H9 (cell line): ENCODE results near the gene PROX2. TPM values are rescaled to one million over a fixed set of nuclear protein-coding genes. Genes with fewer than 3 reads are reported as not detected.

Experiments
- DNase-seq: peaks from one replicate; pipeline ENCODE4 v3.0.0-alpha.2; 2017
- H2AFZ ChIP-seq: one replicate; pipeline ENCODE4 v1.6.1; 2013; ENCODE audit warnings: mild to moderate bottlenecking, low read length, control low read depth, moderate library complexity
- H2AK5ac ChIP-seq: 2 replicates; pipeline ENCODE4 v1.6.1; 2013; ENCODE audit warnings: low read length, control low read depth, mixed read lengths; ENCODE audit not compliant: insufficient read length
- H2BK120ac ChIP-seq: one replicate; pipeline ENCODE4 v1.6.1; 2013; ENCODE audit warnings: low read depth, mild to moderate bottlenecking, low read length, control low read depth, inconsistent platforms; ENCODE audit not compliant: poor library complexity, severe bottlenecking
- H2BK12ac ChIP-seq: 2 replicates; pipeline ENCODE4 v1.6.1; 2013; ENCODE audit warnings: low read length, control low read depth, mixed read lengths, low read depth; ENCODE audit not compliant: insufficient read length
- H2BK15ac ChIP-seq: 2 replicates; pipeline ENCODE4 v1.6.1; 2013; ENCODE audit warnings: low read depth, low read length, control low read depth
- H2BK20ac ChIP-seq: one replicate; pipeline ENCODE4 v1.6.1; 2013; ENCODE audit warnings: low read depth, mild to moderate bottlenecking, low read length, control low read depth, inconsistent platforms; ENCODE audit not compliant: poor library complexity, severe bottlenecking
- H2BK5ac ChIP-seq: 2 replicates; pipeline ENCODE4 v1.6.1; 2013; ENCODE audit warnings: low read length, control low read depth, mixed read lengths; ENCODE audit not compliant: insufficient read length
- H3K14ac ChIP-seq: 2 replicates; pipeline ENCODE4 v1.6.1; 2013; ENCODE audit warnings: low read length, control low read depth; ENCODE audit not compliant: insufficient read depth
- H3K18ac ChIP-seq: 2 replicates; pipeline ENCODE4 v1.6.1; 2013; ENCODE audit warnings: low read depth, mild to moderate bottlenecking, mixed read lengths, low read length, control low read depth; ENCODE audit not compliant: insufficient read length
- H3K23ac ChIP-seq: 2 replicates; pipeline ENCODE4 v1.6.1; 2013; ENCODE audit warnings: low read length, control low read depth, mixed read lengths, low read depth; ENCODE audit not compliant: insufficient read length
- H3K23me2 ChIP-seq: 2 replicates; pipeline ENCODE4 v1.6.1; 2013; ENCODE audit warnings: low read depth, mild to moderate bottlenecking, mixed read lengths, low read length, control low read depth; ENCODE audit not compliant: insufficient read length, poor library complexity, severe bottlenecking
- H3K27ac ChIP-seq: 2 replicates; pipeline ENCODE4 v1.5.1; 2013; ENCODE audit warnings: low read length, control low read depth, mixed read lengths, low read depth; ENCODE audit not compliant: insufficient read length
- H3K27me3 ChIP-seq: 2 replicates; pipeline ENCODE4 v1.6.1; 2013; ENCODE audit warnings: low read length, control low read depth, inconsistent platforms; ENCODE audit not compliant: insufficient read depth
- H3K4ac ChIP-seq: 2 replicates; pipeline ENCODE4 v1.6.1; 2013; ENCODE audit warnings: low read depth, mild to moderate bottlenecking, control low read depth, inconsistent platforms, low read length, moderate library complexity
- H3K4me1 ChIP-seq: 2 replicates; pipeline ENCODE4 v1.6.1; 2013; ENCODE audit warnings: low read length, control low read depth, inconsistent platforms; ENCODE audit not compliant: insufficient read depth
- H3K4me2 ChIP-seq: 2 replicates; pipeline ENCODE4 v1.6.1; 2013; ENCODE audit warnings: low read length, control low read depth, mixed read lengths; ENCODE audit not compliant: insufficient read length, insufficient read depth
- H3K56ac ChIP-seq: 2 replicates; pipeline ENCODE4 v1.6.1; 2013; ENCODE audit warnings: low read depth, mild to moderate bottlenecking, mixed read lengths, low read length, control low read depth; ENCODE audit not compliant: insufficient read length
- H3K79me1 ChIP-seq: 2 replicates; pipeline ENCODE4 v1.6.1; 2013; ENCODE audit warnings: low read depth, mild to moderate bottlenecking, moderate library complexity, low read length, control low read depth, inconsistent platforms; ENCODE audit not compliant: insufficient read depth, poor library complexity, severe bottlenecking
- H3K79me2 ChIP-seq: 2 replicates; pipeline ENCODE4 v1.6.1; 2013; ENCODE audit warnings: low read length, control low read depth, inconsistent platforms; ENCODE audit not compliant: insufficient read depth
- H3K9ac ChIP-seq: 2 replicates; pipeline ENCODE4 v1.6.1; 2013; ENCODE audit warnings: low read length, control low read depth, mixed read lengths; ENCODE audit not compliant: insufficient read length; ENCODE audit errors: extremely low read depth
- H3K9me3 ChIP-seq: one replicate; pipeline ENCODE4 v1.6.1; 2013; ENCODE audit warnings: low read depth, low read length, inconsistent platforms; ENCODE audit not compliant: control insufficient read depth
- H3T11ph ChIP-seq: one replicate; pipeline ENCODE4 v1.6.1; 2013; ENCODE audit warnings: mild to moderate bottlenecking, low read length, control low read depth, inconsistent platforms
- H4K20me1 ChIP-seq: one replicate; pipeline ENCODE4 v1.6.1; 2013; ENCODE audit not compliant: control insufficient read depth, insufficient read length, insufficient read depth
- H4K5ac ChIP-seq: 2 replicates; pipeline ENCODE4 v1.6.1; 2013; ENCODE audit warnings: low read depth, mild to moderate bottlenecking, mixed read lengths, low read length, control low read depth; ENCODE audit not compliant: insufficient read length
- H4K8ac ChIP-seq: replicated peaks from 2 replicates; pipeline ENCODE4 v1.6.1; 2013; ENCODE audit warnings: low read length, control low read depth, mixed read lengths, low read depth; ENCODE audit not compliant: insufficient read length
- H4K91ac ChIP-seq: 2 replicates; pipeline ENCODE4 v1.6.1; 2013; ENCODE audit warnings: low read depth, mild to moderate bottlenecking, moderate library complexity, mixed read lengths, low read length, control low read depth; ENCODE audit not compliant: insufficient read length
- H3K27ac Mint-ChIP-seq, 3 experiments: 2 replicates in 2 of 3; 3 replicates in 1 of 3; pipeline ENCODE4 v1.8.0; 2020 to 2021; ENCODE audit warnings: mixed read lengths in 3 of 3, mild to moderate bottlenecking in 1 of 3, moderate library complexity in 1 of 3
- H3K27me3 Mint-ChIP-seq: 2 replicates; pipeline ENCODE4 v1.8.0; 2021; ENCODE audit warnings: low read depth, mild to moderate bottlenecking, moderate library complexity, mixed read lengths
- H3K36me3 Mint-ChIP-seq, 3 experiments: 2 replicates in 2 of 3; 3 replicates in 1 of 3; pipeline ENCODE4 v1.8.0; 2020 to 2021; ENCODE audit warnings: low read depth in 3 of 3, mixed read lengths in 3 of 3; ENCODE audit not compliant: insufficient read depth in 1 of 3
- H3K4me1 Mint-ChIP-seq, 2 experiments: 2 replicates each; pipeline ENCODE4 v1.8.0; 2020; ENCODE audit warnings: mixed read lengths in 2 of 2
- H3K4me3 Mint-ChIP-seq, 2 experiments: 2 replicates in 1 of 2; 3 replicates in 1 of 2; pipeline ENCODE4 v1.8.0; 2020 to 2021; ENCODE audit warnings: mild to moderate bottlenecking in 2 of 2, mixed read lengths in 2 of 2, moderate library complexity in 1 of 2
- H3K9me3 Mint-ChIP-seq, 2 experiments: 2 replicates in 1 of 2; 3 replicates in 1 of 2; pipeline ENCODE4 v1.8.0; 2020; ENCODE audit warnings: mild to moderate bottlenecking in 2 of 2, mixed read lengths in 2 of 2, moderate library complexity in 1 of 2
- CTCF ChIP-seq: fragments of 200-600 bp; sonication (generic); conservative IDR thresholded peaks from 3 replicates; pipeline ENCODE4 v1.8.0; 2021; ENCODE audit warnings: antibody characterized with exemption, mild to moderate bottlenecking
- WGBS: extraction: QIAGEN DNeasy Blood & Tissue Kit; methylation state at CpG from one replicate; pipeline ENCODE4 v1.1.7; 2013; ENCODE audit warnings: missing lambda C conversion rate, low lambda C conversion rate, mixed read lengths; ENCODE audit not compliant: insufficient read length; ENCODE audit errors: extremely low coverage; 5-methylcytosine and 5-hydroxymethylcytosine counted together
- total RNA-seq: library from RNA; stranded (reverse); gene quantifications from 2 replicates; pipeline ENCODE4 v1.2.1, GENCODE V29; 2021

Gene PROX2
- total RNA-seq, 1 experiment from 2014 or later = not detected

- no peak for TF ChIP-seq CTCF
- no peak overlapping the region for H4K5ac ChIP-seq
- no CpG with 5 or more reads among the region's 4 CpGs for WGBS
- no peak overlapping the region for H3K27ac ChIP-seq
- H3K4me1 Mint-ChIP-seq = peaks cover 6 to 7% of the 10 kb centered on the region in 2 experiments; a peak in 3 of 4 replicates
- H3K4me1 ChIP-seq = no peaks in the 10 kb centered on the region; the same call in 1 of the 2 replicates
- no peak overlapping the region for H3K4ac ChIP-seq
- no peak overlapping the region for H3K4me2 ChIP-seq
- H2AFZ ChIP-seq = no peak overlapping the region
- no peaks in the 10 kb centered on the region for H3K79me2 ChIP-seq
- H2BK20ac ChIP-seq = no peak overlapping the region
- no peaks in the 10 kb centered on the region for H4K20me1 ChIP-seq
- H2AK5ac ChIP-seq = no peak overlapping the region
- no peak overlapping the region for H3K14ac ChIP-seq
- no peaks in the 10 kb centered on the region for H3K27me3 ChIP-seq
- H3K4me3 Mint-ChIP-seq = no peak overlapping the region
- no peak overlapping the region for H2BK15ac ChIP-seq
- no peak overlapping the region for H2BK120ac ChIP-seq
- no peak overlapping the region for H3K18ac ChIP-seq
- H4K91ac ChIP-seq = no peak overlapping the region
- H3K23me2 ChIP-seq = peaks cover 4% of the 10 kb centered on the region
- no peak overlapping the region for H2BK12ac ChIP-seq
- DNase-seq = no peak
- H4K8ac ChIP-seq = no peak overlapping the region
- H3K36me3 Mint-ChIP-seq = peaks cover 0 to 6% (median 0%) of the 10 kb centered on the region in 3 experiments; a peak in 2 of 7 replicates
- H3K56ac ChIP-seq = no peak overlapping the region
- no peak overlapping the region for H3K27ac Mint-ChIP-seq
- peaks cover 6% of the 10 kb centered on the region for H3K27me3 Mint-ChIP-seq
- no peak overlapping the region for H3K9ac ChIP-seq
- H3K9me3 Mint-ChIP-seq = no peaks in the 10 kb centered on the region
- no peaks in the 10 kb centered on the region for H3K79me1 ChIP-seq
- H2BK5ac ChIP-seq = no peak overlapping the region
- no peaks in the 10 kb centered on the region for H3K9me3 ChIP-seq
- H3K23ac ChIP-seq = no peak overlapping the region
- H3T11ph ChIP-seq = no peak overlapping the region
Measured at GRCh38 chr14:74920281-74920680, 44.3 kb upstream of the PROX2 start.
